Gastrocnemius medialis (tissue), 4 donors: ENCODE results near the gene AQP6.

Experiments
- CTCF ChIP-seq, 5 experiments: fragments of 450-650 bp in 3 of 5; fragments of 200-600 bp in 2 of 5; sonication (generic) in 2 of 5; IDR thresholded peaks in 4 of 5; conservative IDR thresholded peaks in 1 of 5; 1 replicate in 4 of 5; 2 replicates in 1 of 5; pipeline ENCODE4 v1.5.1; 2016 to 2019; ENCODE audit warnings: antibody characterized with exemption in 5 of 5, mild to moderate bottlenecking in 3 of 5, moderate library complexity in 3 of 5
- POLR2A ChIP-seq, 2 donors: fragments of 450-650 bp; IDR thresholded peaks; one replicate each; pipeline ENCODE4 v1.6.1; 2017; ENCODE audit warnings: antibody characterized with exemption in 2 of 2, mild to moderate bottlenecking in 2 of 2, moderate library complexity in 2 of 2

DNA sequence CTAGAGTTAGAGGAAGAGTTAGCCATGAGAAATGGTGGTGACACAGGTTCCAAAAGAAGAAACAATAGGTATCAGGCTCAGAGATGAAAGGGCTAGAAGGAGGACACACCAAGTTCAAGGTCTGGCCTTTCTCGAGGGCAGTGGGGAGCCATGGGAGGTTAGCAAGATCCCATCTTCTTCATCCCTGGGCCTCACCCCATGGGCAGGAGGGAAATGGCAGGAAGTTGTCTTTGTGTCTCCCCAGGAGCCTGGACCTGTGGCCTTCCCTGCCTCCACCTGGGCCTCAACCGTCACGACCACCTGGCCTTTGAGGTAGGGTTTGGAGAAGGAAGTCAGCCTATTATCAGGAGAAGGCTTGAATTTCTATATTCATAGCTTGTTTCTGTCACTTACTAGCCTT is 28.0 kb upstream of the AQP6 start:
- TF ChIP-seq CTCF (IDR thresholded peaks at IDR 0.05 in 4 of 5, conservative IDR thresholded peaks at IDR 0.05 in 1 of 5) (no peak), POLR2A (IDR thresholded peaks at IDR 0.05) (no peak)
